Measurements from ENCODE around the gene INTU.

The INTU gene

GRCh38 chr4:127759228-127759820 is 126.6 kb downstream of the INTU start:
- POLR2A ChIA-PET = no interaction called here
- CTCF ChIA-PET = no interaction called here
- TF ChIP-seq CTCF (IDR thresholded peaks at IDR 0.05; ENCODE audit: insufficient read depth, low read length, missing control alignments) = no peak
- no peak for DNase-seq (ENCODE audit: low read depth, low spot score)
- no peak overlapping the region for H3K4me3 ChIP-seq (ENCODE audit: low read depth, low read length)

- TF ChIP-seq CTCF (IDR thresholded peaks at IDR 0.05; ENCODE audit: insufficient read depth, low read length, missing control alignments) = no peak
- DNase-seq (ENCODE audit: low read depth, low spot score) = no peak
- H3K4me3 ChIP-seq (ENCODE audit: low read depth, low read length) = no peak overlapping the region
- ChIA-PET CTCF (no interaction called here), POLR2A (no interaction called here)
Observed at GRCh38 chr4:127759893-127760292, 127.1 kb downstream of the INTU start.

GRCh38 chr4:127771535-127772275 is 138.9 kb downstream of the INTU start:
- no peak for DNase-seq (ENCODE audit: low read depth, low spot score)
- H3K4me3 ChIP-seq (ENCODE audit: low read depth, low read length) = no peak overlapping the region
- TF ChIP-seq CTCF (IDR thresholded peaks at IDR 0.05; ENCODE audit: insufficient read depth, low read length, missing control alignments) = no peak
- POLR2A ChIA-PET = no interaction called here
- CTCF ChIA-PET = no interaction called here

GRCh38 chr4:127772769-127773671 is 140.3 kb downstream of the INTU start:
- DNase-seq (ENCODE audit: low read depth, low spot score) = no peak
- CTCF ChIA-PET = interaction anchor here (1.3 kb wide), 1 partner anchor 41 kb away, joined by 3 read pairs; no protein-coding TSS in a partner anchor
- POLR2A ChIA-PET = no interaction called here
- H3K4me3 ChIP-seq (ENCODE audit: low read depth, low read length) = no peak overlapping the region
- TF ChIP-seq CTCF (IDR thresholded peaks at IDR 0.05; ENCODE audit: insufficient read depth, low read length, missing control alignments) = no peak

- DNase-seq (ENCODE audit: low read depth, low spot score) = no peak
- H3K4me3 ChIP-seq (ENCODE audit: low read depth, low read length) = no peak overlapping the region
- ChIA-PET CTCF (interaction anchor here (1.3 kb wide), 1 partner anchor 173 kb away, joined by 4 read pairs; no protein-coding TSS in a partner anchor), POLR2A (interaction anchor here (0.6 kb wide), 1 partner anchor 20 kb away, joined by 6 read pairs; no protein-coding TSS in a partner anchor)
- no peak for TF ChIP-seq CTCF (IDR thresholded peaks at IDR 0.05; ENCODE audit: insufficient read depth, low read length, missing control alignments)
Observed at GRCh38 chr4:127775843-127776242, 143.1 kb downstream of the INTU start.

All from AG04449 (cell line).